Mesenchymal stem cell (in vitro differentiated cells and primary cell): ENCODE results near the gene DTX3.

Experiments used
- DNase-seq: peaks from one replicate; pipeline ENCODE4 v3.0.0-alpha.2; 2013
- H2AFZ ChIP-seq: one replicate; pipeline ENCODE4 v1.6.1; 2013; ENCODE audit warnings: low read depth, mild to moderate bottlenecking, control low read depth, inconsistent platforms, low read length, moderate library complexity
- H2AK5ac ChIP-seq: 2 replicates; pipeline ENCODE4 v1.6.1; 2013; ENCODE audit warnings: low read length, moderate library complexity, mild to moderate bottlenecking, inconsistent platforms; ENCODE audit not compliant: severe bottlenecking
- H2BK120ac ChIP-seq: one replicate; pipeline ENCODE4 v1.6.1; 2013; ENCODE audit warnings: low read depth, mild to moderate bottlenecking, inconsistent platforms, low read length, moderate library complexity
- H2BK12ac ChIP-seq, 2 experiments: one replicate each; pipeline ENCODE4 v1.6.1; 2013; ENCODE audit warnings: inconsistent platforms in 2 of 2, low read length in 2 of 2, mild to moderate bottlenecking in 2 of 2, moderate library complexity in 2 of 2, control low read depth in 1 of 2
- H2BK15ac ChIP-seq: one replicate; pipeline ENCODE4 v1.6.1; 2013; ENCODE audit warnings: mild to moderate bottlenecking, low read depth, inconsistent platforms; ENCODE audit not compliant: poor library complexity, severe bottlenecking
- H2BK5ac ChIP-seq: 2 replicates; pipeline ENCODE4 v1.6.1; 2013; ENCODE audit warnings: low read depth, mild to moderate bottlenecking, low read length, control low read depth, inconsistent platforms; ENCODE audit not compliant: poor library complexity, severe bottlenecking
- H3K14ac ChIP-seq, 2 experiments: one replicate each; pipeline ENCODE4 v1.6.1; 2013; ENCODE audit warnings: inconsistent platforms in 2 of 2, low read length in 2 of 2, control low read depth in 1 of 2, mild to moderate bottlenecking in 1 of 2, moderate library complexity in 1 of 2
- H3K18ac ChIP-seq, 2 experiments: one replicate each; pipeline ENCODE4 v1.6.1; 2013; ENCODE audit warnings: inconsistent platforms in 2 of 2, low read length in 2 of 2, control low read depth in 1 of 2, low read depth in 1 of 2, mild to moderate bottlenecking in 1 of 2
- H3K23ac ChIP-seq, 2 experiments: one replicate each; pipeline ENCODE4 v1.6.1; 2013; ENCODE audit warnings: inconsistent platforms in 2 of 2, low read length in 2 of 2, mild to moderate bottlenecking in 2 of 2, moderate library complexity in 2 of 2, control low read depth in 1 of 2
- H3K27ac ChIP-seq: 2 replicates; pipeline ENCODE4 v1.5.1; 2013; ENCODE audit warnings: mild to moderate bottlenecking, moderate library complexity, low read length, control low read depth, inconsistent platforms; ENCODE audit not compliant: poor library complexity, severe bottlenecking
- H3K27me3 ChIP-seq, 2 experiments: 2 replicates each; pipeline versions ENCODE4 v1.6.1 to v1.7.0; 2013; ENCODE audit warnings: low read length in 2 of 2, mild to moderate bottlenecking in 2 of 2, moderate library complexity in 2 of 2, control low read depth in 1 of 2, inconsistent platforms in 1 of 2; ENCODE audit not compliant: control insufficient read depth in 1 of 2, insufficient read depth in 1 of 2
- H3K36me3 ChIP-seq, 2 experiments: 2 replicates each; pipeline versions ENCODE4 v1.6.1 to v1.7.0; 2013; ENCODE audit warnings: low read length in 2 of 2, control low read depth in 1 of 2, inconsistent platforms in 1 of 2, low read depth in 1 of 2, mild to moderate bottlenecking in 1 of 2; ENCODE audit not compliant: insufficient read depth in 2 of 2, control insufficient read depth in 1 of 2
- H3K4ac ChIP-seq, 2 experiments: one replicate each; pipeline ENCODE4 v1.6.1; 2013; ENCODE audit warnings: inconsistent platforms in 2 of 2, low read length in 2 of 2, mild to moderate bottlenecking in 2 of 2, moderate library complexity in 2 of 2, control low read depth in 1 of 2, low read depth in 1 of 2
- H3K4me1 ChIP-seq: 2 replicates; pipeline ENCODE4 v1.6.1; 2013; ENCODE audit warnings: low read depth, low read length, control low read depth; ENCODE audit not compliant: control insufficient read depth, insufficient read depth
- H3K4me2 ChIP-seq: 2 replicates; pipeline ENCODE4 v1.6.1; 2013; ENCODE audit warnings: low read length, mild to moderate bottlenecking, inconsistent platforms; ENCODE audit not compliant: poor library complexity, severe bottlenecking
- H3K4me3 ChIP-seq, 2 experiments: 2 replicates each; pipeline versions ENCODE4 v1.5.1 to v1.7.0; 2013; ENCODE audit warnings: low read length in 2 of 2, mild to moderate bottlenecking in 2 of 2, control low read depth in 1 of 2, low read depth in 1 of 2; ENCODE audit not compliant: insufficient read depth in 1 of 2
- H3K79me1 ChIP-seq: replicated peaks from 2 replicates; pipeline ENCODE4 v1.6.1; 2013; ENCODE audit warnings: mild to moderate bottlenecking, control low read depth, low read length, inconsistent platforms; ENCODE audit not compliant: poor library complexity, severe bottlenecking
- H3K9ac ChIP-seq: 2 replicates; pipeline ENCODE4 v1.7.0; 2013; ENCODE audit warnings: mild to moderate bottlenecking, low read length, moderate library complexity
- H3K9me3 ChIP-seq: 2 replicates; pipeline ENCODE4 v1.7.0; 2013; ENCODE audit warnings: mild to moderate bottlenecking, low read length; ENCODE audit not compliant: control insufficient read depth
- H4K8ac ChIP-seq: one replicate; pipeline ENCODE4 v1.6.1; 2013; ENCODE audit warnings: inconsistent platforms, mild to moderate bottlenecking, low read length, moderate library complexity
- H4K91ac ChIP-seq: one replicate; pipeline ENCODE4 v1.6.1; 2013; ENCODE audit warnings: mild to moderate bottlenecking, low read length, inconsistent platforms
- WGBS: methylation state at CpG from one replicate; pipeline ENCODE4 v1.1.7; 2013; ENCODE audit warnings: mixed read lengths; 5-methylcytosine and 5-hydroxymethylcytosine counted together

The DTX3 gene

GRCh38 chr12:57583008-57583831 lies 21.4 kb upstream of the DTX3 start:
- Histone ChIP-seq H3K18ac (no peak overlapping the region), H4K91ac (no peak overlapping the region), H3K9ac (no peak overlapping the region), H3K27me3 (peaks cover 40 to 79% of the 10 kb centered on the region in 2 experiments), H2BK15ac (no peak overlapping the region), H3K27ac (no peak overlapping the region), H3K36me3 (peaks cover 0 to 11% of the 10 kb centered on the region in 2 experiments), H3K4me1 (no peaks in the 10 kb centered on the region), H3K23ac (no peak overlapping the region), H3K4me3 (no peak overlapping the region), H3K79me1 (no peaks in the 10 kb centered on the region), H3K4me2 (no peak overlapping the region), H3K4ac (no peak overlapping the region), H2BK120ac (no peak overlapping the region), H3K9me3 (no peaks in the 10 kb centered on the region), H4K8ac (no peak overlapping the region), H2BK5ac (no peak overlapping the region), H3K14ac (no peak overlapping the region), H2BK12ac (no peak overlapping the region), H2AFZ (no peak overlapping the region), H2AK5ac (no peak overlapping the region)
- peak; percentile 83 for DNase-seq
- WGBS = 46% methylated on average over 13 of the region's 13 CpGs

- Histone ChIP-seq H3K14ac (no peak overlapping the region), H4K91ac (no peak overlapping the region), H3K23ac (no peak overlapping the region), H3K27ac (no peak overlapping the region), H3K4ac (no peak overlapping the region), H3K27me3 (peaks cover 45 to 82% of the 10 kb centered on the region in 2 experiments), H3K9me3 (no peaks in the 10 kb centered on the region), H2BK5ac (no peak overlapping the region), H3K4me3 (no peak overlapping the region), H3K79me1 (no peaks in the 10 kb centered on the region), H3K18ac (no peak overlapping the region), H3K9ac (no peak overlapping the region), H2AFZ (no peak overlapping the region), H2BK15ac (no peak overlapping the region), H2BK12ac (no peak overlapping the region), H4K8ac (no peak overlapping the region), H2BK120ac (no peak overlapping the region), H3K4me2 (no peak overlapping the region), H2AK5ac (no peak overlapping the region), H3K36me3 (peaks cover 0 to 11% of the 10 kb centered on the region in 2 experiments), H3K4me1 (no peaks in the 10 kb centered on the region)
- WGBS = no CpG with 5 or more reads among the region's 2 CpGs
- DNase-seq = no peak
Observed at GRCh38 chr12:57584050-57584449, 20.6 kb upstream of the DTX3 start.

GRCh38 chr12:57584690-57585089 lies 19.9 kb upstream of the DTX3 start:
- Histone ChIP-seq H3K36me3 (peaks cover 0 to 11% of the 10 kb centered on the region in 2 experiments), H3K14ac (no peak overlapping the region), H3K18ac (no peak overlapping the region), H2AK5ac (no peak overlapping the region), H3K27ac (no peak overlapping the region), H4K8ac (no peak overlapping the region), H3K27me3 (peaks cover 45 to 81% of the 10 kb centered on the region in 2 experiments), H3K79me1 (no peaks in the 10 kb centered on the region), H3K4me2 (no peak overlapping the region), H2BK15ac (no peak overlapping the region), H3K4ac (no peak overlapping the region), H2BK12ac (no peak overlapping the region), H3K9me3 (no peaks in the 10 kb centered on the region), H3K23ac (no peak overlapping the region), H2BK5ac (no peak overlapping the region), H3K9ac (no peak overlapping the region), H3K4me3 (no peak overlapping the region), H2BK120ac (no peak overlapping the region), H2AFZ (no peak overlapping the region), H4K91ac (no peak overlapping the region), H3K4me1 (no peaks in the 10 kb centered on the region)
- DNase-seq = no peak

- peaks cover 45 to 82% of the 10 kb centered on the region in 2 experiments for H3K27me3 ChIP-seq
- no peak for DNase-seq
- no peaks in the 10 kb centered on the region for H3K9me3 ChIP-seq
- no peak overlapping the region for H3K9ac ChIP-seq
- H3K27ac ChIP-seq = no peak overlapping the region
- no peak overlapping the region for H2BK5ac ChIP-seq
- H2AFZ ChIP-seq = no peak overlapping the region
- no peak overlapping the region for H2BK15ac ChIP-seq
- no peak overlapping the region for H3K4me3 ChIP-seq
- no peaks in the 10 kb centered on the region for H3K79me1 ChIP-seq
- no peak overlapping the region for H2BK12ac ChIP-seq
- peak overlapping the region; percentile 15 for H4K8ac ChIP-seq
- peaks cover 0 to 11% of the 10 kb centered on the region in 2 experiments for H3K36me3 ChIP-seq
- no peaks in the 10 kb centered on the region for H3K4me1 ChIP-seq
- H3K18ac ChIP-seq = no peak overlapping the region
- H3K23ac ChIP-seq = no peak overlapping the region
- no peak overlapping the region for H2BK120ac ChIP-seq
- H3K4ac ChIP-seq = no peak overlapping the region
- H2AK5ac ChIP-seq = no peak overlapping the region
- H4K91ac ChIP-seq = no peak overlapping the region
- no peak overlapping the region for H3K4me2 ChIP-seq
- 88% methylated on average over 2 of the region's 2 CpGs for WGBS
- H3K14ac ChIP-seq = no peak overlapping the region
Observed at GRCh38 chr12:57585156-57585555, 19.5 kb upstream of the DTX3 start.
